Peyer's patch (tissue), 4 donors: Measurements from ENCODE around the gene MAML3.

Source experiments
- CTCF ChIP-seq, 6 experiments: fragments of 450-650 bp in 4 of 6; fragments of 200-600 bp in 2 of 6; sonication (generic) in 1 of 6; IDR thresholded peaks; one replicate each; pipeline ENCODE4 v1.5.1; 2017 to 2019; ENCODE audit warnings: antibody characterized with exemption in 6 of 6, mild to moderate bottlenecking in 3 of 6, moderate library complexity in 1 of 6
- POLR2A ChIP-seq, 2 donors: fragments of 450-650 bp; IDR thresholded peaks; one replicate each; pipeline ENCODE4 v1.5.1; 2017; ENCODE audit warnings: antibody characterized with exemption in 2 of 2, mild to moderate bottlenecking in 2 of 2, moderate library complexity in 2 of 2

- TF ChIP-seq POLR2A (IDR thresholded peaks at IDR 0.05) (no peak), CTCF (IDR thresholded peaks at IDR 0.05) (no peak)
These were observed 126.9 kb downstream of the MAML3 start for GRCh38 chr4:140027101-140027500.
